CD8-positive, alpha-beta memory T cell (primary cell): Measurements from ENCODE around the gene GAGE12H. TPM values are rescaled to one million over a fixed set of nuclear protein-coding genes. Genes with fewer than 3 reads are reported as not detected.
"Not testable (repeated sequence)": the region's sequence is repeated elsewhere in the genome, so short reads cannot be mapped to it uniquely, and the experiment has no call there.

Experiments
- CTCF ChIA-PET: fragments of 350-600 bp; sonication (Branson Sonifier 250); formaldehyde crosslinking; loops from one replicate; lab custom pipeline; 2021; ENCODE audit warnings: antibody characterized with exemption; lab: Charles Lee
- POLR2A ChIA-PET: fragments of 350-600 bp; sonication (Branson Sonifier 250); formaldehyde crosslinking; loops from one replicate; lab custom pipeline; 2021; ENCODE audit warnings: antibody characterized with exemption; lab: Charles Lee
- DNase-seq, 5 donors: peaks; one replicate each; pipeline versions ENCODE4 v3.0.0 to v3.0.0-alpha.2; 2020 to 2022; ENCODE audit warnings: mixed read lengths in 1 of 5
- H3K27ac ChIP-seq: one replicate; pipeline ENCODE4 v1.7.0; 2013; ENCODE audit warnings: low read depth, mild to moderate bottlenecking, low read length, moderate library complexity
- H3K27me3 ChIP-seq: 2 replicates; pipeline ENCODE4 v1.7.0; 2013; ENCODE audit warnings: low read length, mild to moderate bottlenecking; ENCODE audit not compliant: insufficient read depth, poor library complexity, severe bottlenecking
- H3K36me3 ChIP-seq: 2 replicates; pipeline ENCODE4 v1.7.0; 2013; ENCODE audit warnings: mild to moderate bottlenecking, low read length, moderate library complexity; ENCODE audit not compliant: insufficient read depth
- H3K4me1 ChIP-seq: 2 replicates; pipeline ENCODE4 v1.7.0; 2013; ENCODE audit warnings: mild to moderate bottlenecking, low read length, moderate library complexity; ENCODE audit not compliant: insufficient read depth
- H3K4me3 ChIP-seq: 2 replicates; pipeline ENCODE4 v1.7.0; 2013; ENCODE audit warnings: mild to moderate bottlenecking, low read length
- H3K9me3 ChIP-seq: 2 replicates; pipeline ENCODE4 v1.7.0; 2013; ENCODE audit warnings: mild to moderate bottlenecking, low read length
- H3K27ac Mint-ChIP-seq, 8 donors: one replicate each; pipeline ENCODE4 v1.8.0; 2020 to 2021; ENCODE audit warnings: mixed read lengths in 8 of 8, mild to moderate bottlenecking in 6 of 8, inconsistent platforms in 3 of 8, moderate library complexity in 3 of 8
- H3K27me3 Mint-ChIP-seq, 2 donors: one replicate each; pipeline ENCODE4 v1.8.0; 2020 to 2021; ENCODE audit warnings: mixed read lengths in 2 of 2, mild to moderate bottlenecking in 1 of 2, moderate library complexity in 1 of 2
- H3K36me3 Mint-ChIP-seq, 3 donors: one replicate each; pipeline ENCODE4 v1.8.0; 2020 to 2021; ENCODE audit warnings: mixed read lengths in 3 of 3, inconsistent platforms in 1 of 3, mild to moderate bottlenecking in 1 of 3
- H3K4me1 Mint-ChIP-seq, 3 donors: one replicate each; pipeline ENCODE4 v1.8.0; 2020 to 2021; ENCODE audit warnings: mixed read lengths in 3 of 3, inconsistent platforms in 1 of 3, mild to moderate bottlenecking in 1 of 3
- H3K4me3 Mint-ChIP-seq, 7 donors: one replicate each; pipeline ENCODE4 v1.8.0; 2020 to 2021; ENCODE audit warnings: mixed read lengths in 7 of 7, mild to moderate bottlenecking in 6 of 7, moderate library complexity in 4 of 7, inconsistent platforms in 2 of 7
- H3K9me3 Mint-ChIP-seq, 5 donors: one replicate each; pipeline ENCODE4 v1.8.0; 2020 to 2022; ENCODE audit warnings: mixed read lengths in 5 of 5, mild to moderate bottlenecking in 3 of 5, moderate library complexity in 2 of 5, inconsistent platforms in 1 of 5
- polyA plus RNA-seq: library from polyadenylated mRNA; unstranded; fragments of 300-500 nt; fragmentation: Illumina TruSeq; gene quantifications from one replicate; pipeline ENCODE4 v1.2.3, GENCODE V29; 2021
- total RNA-seq, 2 experiments: library from RNA; stranded (reverse); gene quantifications; one replicate each; pipeline ENCODE4 v1.2.3, GENCODE V29; 2021

GAGE12H gene
- total and polyA plus RNA-seq, 3 experiments from 2014 or later = not detected

DNA sequence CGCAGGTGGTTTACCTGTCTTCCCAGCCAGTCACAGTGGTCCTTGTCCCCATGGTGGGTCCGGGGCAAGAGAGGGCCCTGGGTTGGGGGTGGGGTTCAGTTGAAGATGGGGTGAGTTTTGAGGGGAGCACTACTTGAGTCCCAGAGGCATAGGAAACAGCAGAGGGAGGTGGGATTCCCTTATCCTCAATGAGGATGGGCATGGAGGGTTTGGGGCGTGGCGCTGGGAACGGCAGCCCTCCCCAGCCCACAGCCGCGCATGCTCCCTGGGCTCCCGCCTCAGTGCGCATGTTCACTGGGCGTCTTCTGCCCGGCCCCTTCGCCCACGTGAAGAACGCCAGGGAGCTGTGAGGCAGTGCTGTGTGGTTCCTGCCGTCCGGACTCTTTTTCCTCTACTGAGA is 9.4 kb downstream of the GAGE12H start, which contains the start of gene GAGE2A:
TSS of gene GAGE2A (plus strand) at position 301 of the 400 bp plus-strand sequence. CDS start 1,155 bp downstream, outside the sequence.
- H3K9me3 Mint-ChIP-seq, H3K27ac ChIP-seq, H3K4me3 ChIP-seq, H3K4me3 Mint-ChIP-seq, H3K27me3 ChIP-seq, CTCF ChIA-PET, H3K36me3 ChIP-seq, H3K9me3 ChIP-seq, H3K27ac Mint-ChIP-seq, H3K4me1 Mint-ChIP-seq, H3K36me3 Mint-ChIP-seq, DNase-seq, H3K4me1 ChIP-seq, POLR2A ChIA-PET, H3K27me3 Mint-ChIP-seq: not testable (repeated sequence)

DNA sequence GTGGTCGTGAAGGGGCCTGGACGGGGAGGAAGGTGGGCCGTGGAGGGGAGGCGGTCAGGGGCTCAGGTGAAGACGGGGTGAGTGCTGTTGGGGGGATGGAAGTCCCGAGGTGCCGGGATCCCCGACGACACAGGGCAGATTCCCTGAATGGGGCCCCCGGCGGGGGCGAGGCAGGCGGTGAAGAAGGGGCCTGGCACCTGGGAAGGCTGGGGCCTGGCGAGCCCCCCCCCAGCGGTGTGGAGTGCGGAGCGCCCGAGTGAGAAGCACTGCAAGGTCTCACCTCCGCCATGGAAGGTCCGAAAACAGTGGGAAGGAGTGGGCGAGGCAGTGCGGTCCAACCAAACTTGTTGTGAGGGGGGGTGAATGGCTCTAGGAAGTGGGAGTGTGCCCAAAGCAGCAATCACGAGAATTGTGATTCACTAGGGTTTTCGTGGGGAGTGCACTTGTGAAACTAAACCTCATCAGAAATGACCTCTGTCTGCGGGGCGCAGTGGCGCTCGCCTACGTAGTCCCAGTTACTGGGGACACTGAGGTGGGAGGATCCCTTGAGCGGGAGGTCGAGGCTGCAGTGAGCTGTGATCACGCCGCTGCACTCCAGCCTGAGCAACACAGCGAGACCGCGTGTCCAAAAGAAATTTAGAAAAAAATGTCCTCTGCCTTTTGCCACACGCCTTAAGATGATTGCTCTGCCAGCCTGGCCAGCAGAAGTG is 10.2 kb downstream of the GAGE12H start:
- H3K36me3 ChIP-seq, H3K36me3 Mint-ChIP-seq, H3K4me1 ChIP-seq, H3K27ac Mint-ChIP-seq, H3K4me1 Mint-ChIP-seq, H3K9me3 ChIP-seq, H3K27ac ChIP-seq, H3K4me3 ChIP-seq, CTCF ChIA-PET, H3K9me3 Mint-ChIP-seq, H3K4me3 Mint-ChIP-seq, H3K27me3 Mint-ChIP-seq, H3K27me3 ChIP-seq, POLR2A ChIA-PET: not testable (repeated sequence)
- peak in 1 of 5 donors; percentile 46 for DNase-seq

DNA sequence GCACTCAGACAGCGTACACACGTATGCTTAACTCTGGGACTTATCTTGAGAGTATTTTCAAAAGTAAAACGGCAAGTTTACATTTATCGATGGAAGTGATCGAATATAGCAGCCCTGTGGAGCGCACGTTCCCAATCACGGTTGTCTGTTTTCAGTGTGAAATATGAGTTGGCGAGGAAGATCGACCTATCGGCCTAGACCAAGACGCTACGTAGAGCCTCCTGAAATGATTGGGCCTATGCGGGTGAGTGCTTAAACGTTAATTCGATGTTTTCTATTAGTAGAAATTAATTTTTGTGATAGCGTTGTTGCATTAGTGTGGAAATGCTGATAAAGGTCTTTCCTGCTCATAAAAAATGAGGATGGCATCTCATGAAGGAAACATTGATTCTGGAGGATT is 10.7 kb downstream of the GAGE12H start:
- H3K27me3 ChIP-seq, DNase-seq, H3K4me1 ChIP-seq, POLR2A ChIA-PET, H3K9me3 Mint-ChIP-seq, H3K36me3 ChIP-seq, H3K4me3 Mint-ChIP-seq, H3K27ac ChIP-seq, H3K9me3 ChIP-seq, H3K4me3 ChIP-seq, H3K27ac Mint-ChIP-seq, CTCF ChIA-PET, H3K4me1 Mint-ChIP-seq, H3K27me3 Mint-ChIP-seq, H3K36me3 Mint-ChIP-seq: not testable (repeated sequence)

DNA sequence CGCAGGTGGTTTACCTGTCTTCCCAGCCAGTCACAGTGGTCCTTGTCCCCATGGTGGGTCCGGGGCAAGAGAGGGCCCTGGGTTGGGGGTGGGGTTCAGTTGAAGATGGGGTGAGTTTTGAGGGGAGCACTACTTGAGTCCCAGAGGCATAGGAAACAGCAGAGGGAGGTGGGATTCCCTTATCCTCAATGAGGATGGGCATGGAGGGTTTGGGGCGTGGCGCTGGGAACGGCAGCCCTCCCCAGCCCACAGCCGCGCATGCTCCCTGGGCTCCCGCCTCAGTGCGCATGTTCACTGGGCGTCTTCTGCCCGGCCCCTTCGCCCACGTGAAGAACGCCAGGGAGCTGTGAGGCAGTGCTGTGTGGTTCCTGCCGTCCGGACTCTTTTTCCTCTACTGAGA is 19.0 kb downstream of the GAGE12H start, which contains the start of gene GAGE1:
TSS of gene GAGE1 (plus strand) at position 301 of the 400 bp plus-strand sequence. CDS start 1,155 bp downstream, outside the sequence.
- H3K27ac ChIP-seq, DNase-seq, H3K9me3 Mint-ChIP-seq, H3K9me3 ChIP-seq, H3K4me3 ChIP-seq, H3K27me3 ChIP-seq, H3K4me1 ChIP-seq, H3K27ac Mint-ChIP-seq, H3K4me1 Mint-ChIP-seq, CTCF ChIA-PET, H3K36me3 ChIP-seq, H3K36me3 Mint-ChIP-seq, H3K27me3 Mint-ChIP-seq, H3K4me3 Mint-ChIP-seq, POLR2A ChIA-PET: not testable (repeated sequence)

DNA sequence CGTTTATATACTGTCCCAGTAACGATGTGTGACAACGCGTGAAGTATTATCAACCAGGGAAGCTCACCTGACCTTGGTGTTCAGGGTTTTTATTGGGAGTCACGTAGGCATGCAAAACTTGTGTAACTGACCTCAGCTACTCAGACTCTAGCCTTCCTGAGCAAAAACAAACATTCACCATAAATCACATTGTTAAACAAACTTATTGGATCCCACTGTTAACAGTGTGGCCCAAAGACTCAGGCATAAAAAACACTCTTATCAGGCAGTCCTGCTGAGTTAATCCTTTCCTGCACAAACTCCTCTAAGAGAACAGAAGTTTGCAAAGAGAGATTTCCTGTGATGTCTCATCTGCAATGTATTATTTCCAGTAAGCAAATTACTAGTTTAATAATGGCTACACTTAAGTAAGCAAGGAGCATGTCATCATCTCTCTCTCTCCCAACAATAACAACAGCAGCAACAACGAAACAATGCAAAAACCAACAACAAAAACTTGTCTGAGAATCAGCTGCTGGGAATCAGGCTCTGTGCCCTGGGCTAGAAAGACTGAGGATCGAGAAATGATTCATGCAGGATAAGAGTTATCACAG is 31.1 kb downstream of the GAGE12H start:
- no peaks in the 10 kb centered on the region for H3K9me3 ChIP-seq
- no peaks in the 10 kb centered on the region for H3K4me1 ChIP-seq
- no peak overlapping the region for H3K27ac ChIP-seq
- H3K27me3 Mint-ChIP-seq = peaks cover 0 to 4% of the 10 kb centered on the region in 2 donors
- DNase-seq = no peak
- no peaks in the 10 kb centered on the region for H3K27me3 ChIP-seq
- no peaks in the 10 kb centered on the region for H3K36me3 Mint-ChIP-seq
- H3K4me3 ChIP-seq = no peak overlapping the region
- H3K4me3 Mint-ChIP-seq = no peak overlapping the region
- CTCF ChIA-PET = no interaction called here
- H3K9me3 Mint-ChIP-seq = no peaks in the 10 kb centered on the region
- H3K4me1 Mint-ChIP-seq = no peaks in the 10 kb centered on the region
- H3K27ac Mint-ChIP-seq = no peak overlapping the region
- H3K36me3 ChIP-seq = no peaks in the 10 kb centered on the region
- POLR2A ChIA-PET = no interaction called here

DNA sequence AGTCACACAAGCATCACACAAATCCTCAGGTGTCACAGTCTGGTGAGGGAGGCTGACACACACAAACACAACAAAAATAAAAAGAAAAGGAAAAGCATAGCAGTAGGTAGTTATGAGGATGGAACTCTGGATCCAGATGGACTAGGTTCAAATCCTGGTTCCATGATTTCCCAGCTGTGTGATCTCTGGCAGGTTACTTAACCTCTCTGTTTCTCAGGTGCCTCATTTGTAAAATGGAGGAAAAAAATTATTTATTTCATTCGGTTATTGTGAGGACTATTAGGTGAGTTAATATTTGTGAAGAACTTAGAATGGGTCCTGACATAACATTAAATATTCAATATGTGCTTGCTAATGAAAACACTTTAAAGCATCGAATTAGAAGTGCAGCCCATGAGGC is 38.8 kb downstream of the GAGE12H start:
- Mint-ChIP-seq H3K27ac (no peak overlapping the region), H3K9me3 (peaks cover 0 to 5% (median 0%) of the 10 kb centered on the region in 5 donors), H3K4me3 (no peak overlapping the region), H3K27me3 (no peaks in the 10 kb centered on the region), H3K36me3 (no peaks in the 10 kb centered on the region), H3K4me1 (no peaks in the 10 kb centered on the region)
- H3K4me1 ChIP-seq = no peaks in the 10 kb centered on the region
- no peak for DNase-seq
- no peaks in the 10 kb centered on the region for H3K9me3 ChIP-seq
- CTCF ChIA-PET = no interaction called here
- POLR2A ChIA-PET = no interaction called here
- no peak overlapping the region for H3K27ac ChIP-seq
- no peaks in the 10 kb centered on the region for H3K27me3 ChIP-seq
- H3K4me3 ChIP-seq = no peak overlapping the region
- no peaks in the 10 kb centered on the region for H3K36me3 ChIP-seq

DNA sequence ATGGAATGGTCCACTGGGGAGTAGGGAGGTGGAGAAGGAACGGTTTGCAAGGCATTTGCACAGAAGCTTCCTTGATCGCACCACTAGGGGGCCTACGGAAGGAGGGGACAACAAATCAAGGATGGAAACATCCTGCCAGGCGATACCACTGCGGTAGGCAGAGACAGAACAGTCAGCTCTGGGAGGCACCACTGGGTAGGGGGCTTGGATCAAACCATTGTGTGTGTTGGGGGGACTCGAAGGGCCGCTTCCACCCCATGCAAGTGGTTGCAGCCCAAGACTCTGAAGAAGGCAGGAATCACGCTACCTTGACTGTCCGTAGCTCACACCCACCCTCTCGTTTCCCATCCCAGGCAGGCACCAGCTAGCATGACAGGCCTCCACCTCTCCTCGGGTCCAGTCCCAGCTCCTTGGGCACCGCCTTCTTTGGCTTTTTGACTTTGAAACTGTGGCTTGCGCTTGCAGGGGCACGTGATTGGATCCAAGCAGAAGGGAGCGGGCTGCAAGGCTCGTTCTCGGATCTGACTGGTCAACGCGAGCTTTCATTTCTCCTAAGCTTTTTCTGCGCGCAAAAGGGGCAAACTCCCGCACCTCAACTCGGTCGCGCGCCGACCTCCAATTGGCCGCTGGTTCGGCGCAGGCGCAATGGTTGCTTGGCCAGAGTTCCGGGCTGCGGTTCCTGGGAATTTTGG is 47.5 kb downstream of the GAGE12H start:
- Histone ChIP-seq H3K27me3 (no peaks in the 10 kb centered on the region), H3K4me1 (no peaks in the 10 kb centered on the region), H3K36me3 (no peaks in the 10 kb centered on the region), H3K27ac (no peak overlapping the region), H3K9me3 (no peaks in the 10 kb centered on the region), H3K4me3 (no peak overlapping the region)
- ChIA-PET CTCF (interaction anchor here (1.3 kb wide), 1 partner anchor 9 kb away, joined by 3 read pairs; no protein-coding TSS in a partner anchor), POLR2A (no interaction called here)
- peaks cover 8% of the 10 kb centered on the region in 2 donors for H3K27me3 Mint-ChIP-seq
- no peak overlapping the region for H3K27ac Mint-ChIP-seq
- H3K4me3 Mint-ChIP-seq = peak overlapping the region in 6 of 7 donors; percentile 69 to 80 (median 75)
- peak in 4 of 5 donors; percentile 4 to 52 (median 22) for DNase-seq
- peaks cover 0 to 4% (median 0%) of the 10 kb centered on the region in 3 donors for H3K36me3 Mint-ChIP-seq
- H3K9me3 Mint-ChIP-seq = peaks cover 0 to 5% (median 2%) of the 10 kb centered on the region in 5 donors
- no peaks in the 10 kb centered on the region for H3K4me1 Mint-ChIP-seq
